ENCODE results near the gene HNRNPH2.

- TF ChIP-seq, protein P1, sequence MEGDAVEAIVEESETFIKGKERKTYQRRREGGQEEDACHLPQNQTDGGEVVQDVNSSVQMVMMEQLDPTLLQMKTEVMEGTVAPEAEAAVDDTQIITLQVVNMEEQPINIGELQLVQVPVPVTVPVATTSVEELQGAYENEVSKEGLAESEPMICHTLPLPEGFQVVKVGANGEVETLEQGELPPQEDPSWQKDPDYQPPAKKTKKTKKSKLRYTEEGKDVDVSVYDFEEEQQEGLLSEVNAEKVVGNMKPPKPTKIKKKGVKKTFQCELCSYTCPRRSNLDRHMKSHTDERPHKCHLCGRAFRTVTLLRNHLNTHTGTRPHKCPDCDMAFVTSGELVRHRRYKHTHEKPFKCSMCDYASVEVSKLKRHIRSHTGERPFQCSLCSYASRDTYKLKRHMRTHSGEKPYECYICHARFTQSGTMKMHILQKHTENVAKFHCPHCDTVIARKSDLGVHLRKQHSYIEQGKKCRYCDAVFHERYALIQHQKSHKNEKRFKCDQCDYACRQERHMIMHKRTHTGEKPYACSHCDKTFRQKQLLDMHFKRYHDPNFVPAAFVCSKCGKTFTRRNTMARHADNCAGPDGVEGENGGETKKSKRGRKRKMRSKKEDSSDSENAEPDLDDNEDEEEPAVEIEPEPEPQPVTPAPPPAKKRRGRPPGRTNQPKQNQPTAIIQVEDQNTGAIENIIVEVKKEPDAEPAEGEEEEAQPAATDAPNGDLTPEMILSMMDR (IDR thresholded peaks at IDR 0.05; ENCODE audit: low read length), result no peak
- TF ChIP-seq EZH2phosphoT487 (IDR thresholded peaks at IDR 0.05; ENCODE audit: low read length) (no peak), EZH2 (optimal IDR thresholded peaks at IDR 0.05; ENCODE audit: low read depth, low read length) (no peak)
Measured at GRCh38 chrX:101460669-101461068, 52.6 kb downstream of the HNRNPH2 start.

Data from MM.1S (cell line).